Measurements from ENCODE around the gene HSPA1B. TPM values are rescaled to one million over a fixed set of nuclear protein-coding genes. Genes with fewer than 3 reads are reported as not detected.
A peak's percentile ranks its signal among the peaks of the same experiment; 100 is the strongest.

Gene HSPA1B
- total RNA-seq, 1 experiment from 2014 or later, result 131 TPM

- intact Hi-C loops (cut with micrococcal nuclease; ENCODE audit: unreplicated experiment), result no loop called here
- CTCF ChIA-PET, result no interaction called here
- peaks cover 3% of the 10 kb centered on the region for H3K4me1 ChIP-seq (ENCODE audit: insufficient read depth, low read length, poor library complexity, severe bottlenecking)
- TF ChIP-seq CTCF (conservative IDR thresholded peaks at IDR 0.05; ENCODE audit: low read depth, low read length), result no peak
- no peak for TF ChIP-seq EZH2 (IDR thresholded peaks at IDR 0.05; ENCODE audit: borderline replicate concordance, low read depth, low read length, poor library complexity, severe bottlenecking)
- BruUV-seq (replicated peaks), result TSS peak; percentile 42
- H3K9me3 ChIP-seq (ENCODE audit: low read depth, low read length, poor library complexity, severe bottlenecking), result no peaks in the 10 kb centered on the region
- no peak for DNase-seq (ENCODE audit: low spot score)
- no peaks in the 10 kb centered on the region for H3K27me3 ChIP-seq (replicated peaks; ENCODE audit: insufficient read depth, low read depth, low read length, poor library complexity)
- H3K27ac ChIP-seq (ENCODE audit: low read depth, low read length, poor library complexity, severe bottlenecking), result no peak overlapping the region
- H3K4me3 ChIP-seq (ENCODE audit: low read depth, low read length, poor library complexity, severe bottlenecking), result no peak overlapping the region
- POLR2A ChIA-PET (ENCODE audit: low non-redundant PET), result no interaction called here
- peaks cover 82% of the 10 kb centered on the region for H3K36me3 ChIP-seq (ENCODE audit: insufficient read depth, low read length, poor library complexity, severe bottlenecking)
Measured at GRCh38 chr6:31782126-31782855, 45.2 kb upstream of the HSPA1B start.

GRCh38 chr6:31784098-31784925 lies 43.2 kb upstream of the HSPA1B start:
- peaks cover 72% of the 10 kb centered on the region for H3K36me3 ChIP-seq (ENCODE audit: insufficient read depth, low read length, poor library complexity, severe bottlenecking)
- no peak overlapping the region for H3K4me3 ChIP-seq (ENCODE audit: low read depth, low read length, poor library complexity, severe bottlenecking)
- H3K4me1 ChIP-seq (ENCODE audit: insufficient read depth, low read length, poor library complexity, severe bottlenecking), result no peaks in the 10 kb centered on the region
- no peak overlapping the region for H3K27ac ChIP-seq (ENCODE audit: low read depth, low read length, poor library complexity, severe bottlenecking)
- ChIA-PET POLR2A (ENCODE audit: low non-redundant PET) (interaction anchor here (0.5 kb wide), 1 partner anchor 9 kb away, joined by 3 read pairs; no protein-coding TSS in a partner anchor), CTCF (no interaction called here)
- H3K27me3 ChIP-seq (replicated peaks; ENCODE audit: insufficient read depth, low read depth, low read length, poor library complexity), result no peaks in the 10 kb centered on the region
- TF ChIP-seq CTCF (conservative IDR thresholded peaks at IDR 0.05; ENCODE audit: low read depth, low read length) (no peak), EZH2 (IDR thresholded peaks at IDR 0.05; ENCODE audit: borderline replicate concordance, low read depth, low read length, poor library complexity, severe bottlenecking) (no peak)
- DNase-seq (ENCODE audit: low spot score), result no peak
- BruUV-seq (replicated peaks), result no TSS peak
- H3K9me3 ChIP-seq (ENCODE audit: low read depth, low read length, poor library complexity, severe bottlenecking), result no peaks in the 10 kb centered on the region
- intact Hi-C loops (cut with micrococcal nuclease; ENCODE audit: unreplicated experiment), result no loop called here

GRCh38 chr6:31785475-31785874 lies 42.1 kb upstream of the HSPA1B start:
- no TSS peak for BruUV-seq (replicated peaks)
- Histone ChIP-seq H3K27me3 (replicated peaks; ENCODE audit: insufficient read depth, low read depth, low read length, poor library complexity) (no peaks in the 10 kb centered on the region), H3K27ac (ENCODE audit: low read depth, low read length, poor library complexity, severe bottlenecking) (no peak overlapping the region), H3K4me1 (ENCODE audit: insufficient read depth, low read length, poor library complexity, severe bottlenecking) (no peaks in the 10 kb centered on the region), H3K36me3 (ENCODE audit: insufficient read depth, low read length, poor library complexity, severe bottlenecking) (peaks cover 68% of the 10 kb centered on the region), H3K9me3 (ENCODE audit: low read depth, low read length, poor library complexity, severe bottlenecking) (no peaks in the 10 kb centered on the region), H3K4me3 (ENCODE audit: low read depth, low read length, poor library complexity, severe bottlenecking) (no peak overlapping the region)
- POLR2A ChIA-PET (ENCODE audit: low non-redundant PET), result no interaction called here
- intact Hi-C loops (cut with micrococcal nuclease; ENCODE audit: unreplicated experiment), result no loop called here
- DNase-seq (ENCODE audit: low spot score), result no peak
- TF ChIP-seq CTCF (conservative IDR thresholded peaks at IDR 0.05; ENCODE audit: low read depth, low read length) (no peak), EZH2 (IDR thresholded peaks at IDR 0.05; ENCODE audit: borderline replicate concordance, low read depth, low read length, poor library complexity, severe bottlenecking) (no peak)
- CTCF ChIA-PET, result no interaction called here

Data from A673 (cell line).